GM18951 (cell line): ENCODE results near the gene SYNJ2.

Source experiments
- POLR2A ChIP-seq: IDR thresholded peaks from 4 replicates; pipeline ENCODE4 v1.6.1; 2011; ENCODE audit warnings: mild to moderate bottlenecking; ENCODE audit not compliant: insufficient read length, insufficient read depth; ENCODE audit errors: extremely low read depth
- in situ Hi-C: fragments of 300-500 bp; cut with MboI; formaldehyde crosslinking; loops from one replicate; pipeline ENCODE4 v1.12.0; 2022; ENCODE audit warnings: low sequenced_read_pairs, mixed read lengths, inconsistent platforms; ENCODE audit not compliant: unreplicated experiment

Gene SYNJ2

GRCh38 chr6:158010591-158011477, 29.2 kb downstream of the SYNJ2 start:
- in situ Hi-C loops: no loop called here
- no peak for TF ChIP-seq POLR2A

- TF ChIP-seq POLR2A: no peak
- in situ Hi-C loops: no loop called here
Observed at GRCh38 chr6:158011478-158011920, 29.8 kb downstream of the SYNJ2 start.

- in situ Hi-C loops: no loop called here
- TF ChIP-seq POLR2A: no peak
Observed at GRCh38 chr6:158011980-158012566, 30.4 kb downstream of the SYNJ2 start.

- TF ChIP-seq POLR2A: no peak
- in situ Hi-C loops: no loop called here
Observed at GRCh38 chr6:158013904-158014504, 32.3 kb downstream of the SYNJ2 start.

GRCh38 chr6:158014505-158015187, 33.0 kb downstream of the SYNJ2 start:
- in situ Hi-C loops: no loop called here
- no peak for TF ChIP-seq POLR2A

- TF ChIP-seq POLR2A: no peak
- in situ Hi-C loops: no loop called here
Observed at GRCh38 chr6:158015188-158015506, 33.5 kb downstream of the SYNJ2 start.

- no peak for TF ChIP-seq POLR2A
- in situ Hi-C loops: no loop called here
Observed at GRCh38 chr6:158016571-158017383, 35.1 kb downstream of the SYNJ2 start.

- TF ChIP-seq POLR2A: no peak
- in situ Hi-C loops: no loop called here
Observed at GRCh38 chr6:158017621-158018040, 36.0 kb downstream of the SYNJ2 start.

- in situ Hi-C loops: no loop called here
- TF ChIP-seq POLR2A: no peak
Observed at GRCh38 chr6:158018041-158018771, 36.5 kb downstream of the SYNJ2 start.

- in situ Hi-C loops: no loop called here
- TF ChIP-seq POLR2A: no peak
Observed at GRCh38 chr6:158018851-158019361, 37.2 kb downstream of the SYNJ2 start.

- TF ChIP-seq POLR2A: no peak
- in situ Hi-C loops: no loop called here
Observed at GRCh38 chr6:158019416-158019815, 37.8 kb downstream of the SYNJ2 start.

- in situ Hi-C loops: no loop called here
- no peak for TF ChIP-seq POLR2A
Observed at GRCh38 chr6:158020272-158020711, 38.6 kb downstream of the SYNJ2 start.
